Eye (tissue), 1 donor: ENCODE measurements around the gene CEMIP2.
"Not testable (repeated sequence)": the region's sequence is repeated elsewhere in the genome, so short reads cannot be mapped to it uniquely, and the experiment has no call there.

Experiments used
- DNase-seq: peaks from one replicate; pipeline ENCODE4 v3.0.0-alpha.2; 2015

Gene CEMIP2

GRCh38 chr9:71768388-71769174 lies at the start of gene CEMIP2:
Gene CEMIP2 (minus strand): TSS chr9:71768513. CDS start chr9:71750373, 18,140 bp downstream.
- DNase-seq, result peak; percentile 97

- DNase-seq, result no peak
Measured at GRCh38 chr9:71816916-71817451, 48.7 kb upstream of the CEMIP2 start.

- peak; percentile 61 for DNase-seq
Measured at GRCh38 chr9:71814815-71815214, 46.5 kb upstream of the CEMIP2 start.

- DNase-seq, result peak; percentile 18
Measured at GRCh38 chr9:71814226-71814625, 45.9 kb upstream of the CEMIP2 start.

- DNase-seq, result no peak
Measured at GRCh38 chr9:71812385-71812784, 44.1 kb upstream of the CEMIP2 start.

- DNase-seq, result no peak
Measured at GRCh38 chr9:71808068-71808467, 39.8 kb upstream of the CEMIP2 start.

- DNase-seq, result peak; percentile 82
Measured at GRCh38 chr9:71806901-71807307, 38.6 kb upstream of the CEMIP2 start.

- not testable (repeated sequence) for DNase-seq
Measured at GRCh38 chr9:71805096-71805495, 36.8 kb upstream of the CEMIP2 start.

GRCh38 chr9:71801826-71802225 lies 33.5 kb upstream of the CEMIP2 start:
- DNase-seq, result no peak

- DNase-seq, result no peak
Measured at GRCh38 chr9:71797266-71797665, 29.0 kb upstream of the CEMIP2 start.

- DNase-seq, result no peak
Measured at GRCh38 chr9:71796100-71796767, 27.9 kb upstream of the CEMIP2 start.

GRCh38 chr9:71795097-71795813 lies 26.9 kb upstream of the CEMIP2 start:
- DNase-seq, result no peak

- no peak for DNase-seq
Measured at GRCh38 chr9:71793386-71794105, 25.2 kb upstream of the CEMIP2 start.

- DNase-seq, result no peak
Measured at GRCh38 chr9:71791875-71792274, 23.6 kb upstream of the CEMIP2 start.

GRCh38 chr9:71790296-71790695 lies 22.0 kb upstream of the CEMIP2 start:
- no peak for DNase-seq

GRCh38 chr9:71783120-71783523 lies 14.8 kb upstream of the CEMIP2 start:
- DNase-seq, result no peak

- no peak for DNase-seq
Measured at GRCh38 chr9:71781391-71781790, 13.1 kb upstream of the CEMIP2 start.

GRCh38 chr9:71780953-71781352 lies 12.6 kb upstream of the CEMIP2 start:
- DNase-seq, result no peak

- DNase-seq, result no peak
Measured at GRCh38 chr9:71778085-71778484, 9.8 kb upstream of the CEMIP2 start.

GRCh38 chr9:71774920-71775319 lies 6.6 kb upstream of the CEMIP2 start:
- no peak for DNase-seq

- DNase-seq, result no peak
Measured at GRCh38 chr9:71772726-71773125, 4.4 kb upstream of the CEMIP2 start.

GRCh38 chr9:71770170-71770569 lies 1.9 kb upstream of the CEMIP2 start:
- no peak for DNase-seq
